ENCODE results near the gene MCC. TPM values are rescaled to one million over a fixed set of nuclear protein-coding genes. Genes with fewer than 3 reads are reported as not detected.

MCC gene
- polyA plus RNA-seq, 10 donors: 12.7 to 22.2 (median 15.2) TPM

- no peak for DNase-seq
These were observed 306.3 kb downstream of the MCC start for GRCh38 chr5:113181853-113182490.

- no peak for DNase-seq
These were observed 306.8 kb downstream of the MCC start for GRCh38 chr5:113181409-113181808.

GRCh38 chr5:113179156-113179555, 309.1 kb downstream of the MCC start:
- peak; percentile 35 to 54 (median 37) for DNase-seq

GRCh38 chr5:113178073-113178779, 310.0 kb downstream of the MCC start:
- no peak for DNase-seq

- no peak for DNase-seq
These were observed 311.0 kb downstream of the MCC start for GRCh38 chr5:113177225-113177624.

GRCh38 chr5:113176734-113177133, 311.5 kb downstream of the MCC start:
- no peak for DNase-seq

- DNase-seq: no peak
These were observed 312.1 kb downstream of the MCC start for GRCh38 chr5:113176196-113176595.

GRCh38 chr5:113172231-113172826, 315.9 kb downstream of the MCC start:
- no peak for DNase-seq

- no peak for DNase-seq
These were observed 316.7 kb downstream of the MCC start for GRCh38 chr5:113171520-113171919.

- DNase-seq: no peak
These were observed 317.5 kb downstream of the MCC start for GRCh38 chr5:113170707-113171106.

- DNase-seq: no peak
These were observed 318.5 kb downstream of the MCC start for GRCh38 chr5:113169720-113170119.

- DNase-seq: no peak
These were observed 320.3 kb downstream of the MCC start for GRCh38 chr5:113167985-113168384.

- DNase-seq: peak in 1 of 3 donors; percentile 77
These were observed 321.3 kb downstream of the MCC start for GRCh38 chr5:113166852-113167366.

- peak in 2 of 3 donors; percentile 12 to 32 for DNase-seq
These were observed 322.0 kb downstream of the MCC start for GRCh38 chr5:113166261-113166660.

- peak in 1 of 3 donors; percentile 20 for DNase-seq
These were observed 324.2 kb downstream of the MCC start for GRCh38 chr5:113164021-113164420.

- DNase-seq: no peak
These were observed 324.9 kb downstream of the MCC start for GRCh38 chr5:113163328-113163727.

- no peak for DNase-seq
These were observed 325.5 kb downstream of the MCC start for GRCh38 chr5:113162770-113163169.

- DNase-seq: no peak
These were observed 326.0 kb downstream of the MCC start for GRCh38 chr5:113162208-113162607.

GRCh38 chr5:113161806-113162205, 326.4 kb downstream of the MCC start:
- DNase-seq: no peak

GRCh38 chr5:113157886-113158285, 330.4 kb downstream of the MCC start:
- peak in 1 of 3 donors; percentile 12 for DNase-seq

- no peak for DNase-seq
These were observed 331.9 kb downstream of the MCC start for GRCh38 chr5:113156271-113156877.

- no peak for DNase-seq
These were observed 334.6 kb downstream of the MCC start for GRCh38 chr5:113153512-113154097.

Measured in muscle of back (tissue), 11 donors.